ENCODE measurements around the gene ITM2A.
A peak's percentile ranks its signal among the peaks of the same experiment; 100 is the strongest.

ITM2A gene

DNA sequence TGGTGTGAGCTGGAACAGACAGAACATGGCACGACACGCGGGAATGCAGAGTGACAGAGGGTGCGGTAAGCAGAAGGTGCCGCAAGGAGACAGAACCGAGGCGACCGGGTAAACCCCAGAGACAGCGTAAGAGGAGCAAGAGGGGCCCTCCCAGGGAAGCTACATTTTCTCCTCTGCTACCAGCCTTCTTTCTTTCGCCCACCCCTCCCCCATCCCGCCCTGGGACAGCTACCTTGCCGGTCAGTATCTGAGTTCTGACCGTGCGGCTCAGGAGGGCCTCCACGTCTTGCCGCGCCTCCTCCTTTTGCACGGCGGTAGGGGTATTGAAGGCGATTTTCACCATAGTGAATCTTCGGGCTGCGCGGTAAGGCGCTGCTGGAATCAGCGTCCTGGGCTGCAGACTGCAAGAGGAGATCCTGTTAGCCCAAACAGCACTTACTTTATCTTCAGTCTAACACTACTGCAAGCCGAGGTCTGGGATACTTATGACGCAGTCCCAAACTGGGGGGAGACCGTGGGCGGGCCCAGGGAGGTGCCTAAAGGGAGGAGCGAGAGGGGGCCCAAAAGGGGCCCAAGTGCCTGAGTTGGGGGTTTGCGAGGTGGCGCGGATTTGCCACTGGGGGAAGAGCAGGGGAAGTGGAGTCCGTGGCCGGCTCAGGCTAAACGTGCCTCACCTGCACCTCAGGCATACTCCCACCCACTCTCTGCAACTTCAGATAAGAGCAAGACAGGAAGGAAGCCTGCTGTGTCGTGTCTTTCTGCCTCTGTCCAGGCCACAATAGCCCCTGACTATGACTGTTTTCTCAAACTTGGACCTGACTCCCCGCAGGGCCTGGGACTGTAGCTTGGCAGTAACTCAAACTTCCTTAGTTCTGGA lies at the start of gene ITM2A:
Gene ITM2A (minus strand): TSS at position 462 of the 877 bp plus-strand sequence. CDS start 119 bp downstream, at position 343.
- in situ Hi-C loops (cut with MboI; ENCODE audit: low sequenced_read_pairs, unreplicated experiment), result no loop called here
- TF ChIP-seq, protein P1, sequence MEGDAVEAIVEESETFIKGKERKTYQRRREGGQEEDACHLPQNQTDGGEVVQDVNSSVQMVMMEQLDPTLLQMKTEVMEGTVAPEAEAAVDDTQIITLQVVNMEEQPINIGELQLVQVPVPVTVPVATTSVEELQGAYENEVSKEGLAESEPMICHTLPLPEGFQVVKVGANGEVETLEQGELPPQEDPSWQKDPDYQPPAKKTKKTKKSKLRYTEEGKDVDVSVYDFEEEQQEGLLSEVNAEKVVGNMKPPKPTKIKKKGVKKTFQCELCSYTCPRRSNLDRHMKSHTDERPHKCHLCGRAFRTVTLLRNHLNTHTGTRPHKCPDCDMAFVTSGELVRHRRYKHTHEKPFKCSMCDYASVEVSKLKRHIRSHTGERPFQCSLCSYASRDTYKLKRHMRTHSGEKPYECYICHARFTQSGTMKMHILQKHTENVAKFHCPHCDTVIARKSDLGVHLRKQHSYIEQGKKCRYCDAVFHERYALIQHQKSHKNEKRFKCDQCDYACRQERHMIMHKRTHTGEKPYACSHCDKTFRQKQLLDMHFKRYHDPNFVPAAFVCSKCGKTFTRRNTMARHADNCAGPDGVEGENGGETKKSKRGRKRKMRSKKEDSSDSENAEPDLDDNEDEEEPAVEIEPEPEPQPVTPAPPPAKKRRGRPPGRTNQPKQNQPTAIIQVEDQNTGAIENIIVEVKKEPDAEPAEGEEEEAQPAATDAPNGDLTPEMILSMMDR (IDR thresholded peaks at IDR 0.05; ENCODE audit: borderline replicate concordance, control extremely low read depth, extremely low read depth, insufficient read depth, missing control alignments), result no peak
- peak; percentile 39 for DNase-seq (ENCODE audit: low spot score)

DNA sequence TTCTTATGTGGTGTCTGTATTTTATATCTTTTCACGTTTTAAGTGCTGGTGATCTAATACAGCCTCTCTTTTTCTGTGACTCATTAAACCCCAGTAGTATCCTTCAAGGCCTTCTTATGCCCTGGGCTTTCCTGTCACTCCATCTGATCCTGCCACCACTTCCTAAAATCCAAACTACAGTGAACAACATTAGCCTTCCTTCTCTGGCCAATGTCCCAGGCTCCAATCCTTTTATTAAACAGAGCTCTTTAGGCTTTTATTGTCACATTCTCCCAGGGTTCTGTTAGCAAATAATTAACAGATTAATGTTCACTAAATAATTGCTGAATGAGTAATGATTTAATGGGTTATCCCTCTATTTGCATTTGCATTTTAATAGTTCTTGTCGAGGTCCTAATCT lies 47.9 kb upstream of the ITM2A start:
- DNase-seq (ENCODE audit: low spot score), result no peak
- in situ Hi-C loops (cut with MboI; ENCODE audit: low sequenced_read_pairs, unreplicated experiment), result loop anchor here (25.0 kb wide), 1 partner anchor 328 kb away; no protein-coding TSS in a partner anchor
- TF ChIP-seq, protein P1 (IDR thresholded peaks at IDR 0.05; ENCODE audit: borderline replicate concordance, control extremely low read depth, extremely low read depth, insufficient read depth, missing control alignments), result no peak

DNA sequence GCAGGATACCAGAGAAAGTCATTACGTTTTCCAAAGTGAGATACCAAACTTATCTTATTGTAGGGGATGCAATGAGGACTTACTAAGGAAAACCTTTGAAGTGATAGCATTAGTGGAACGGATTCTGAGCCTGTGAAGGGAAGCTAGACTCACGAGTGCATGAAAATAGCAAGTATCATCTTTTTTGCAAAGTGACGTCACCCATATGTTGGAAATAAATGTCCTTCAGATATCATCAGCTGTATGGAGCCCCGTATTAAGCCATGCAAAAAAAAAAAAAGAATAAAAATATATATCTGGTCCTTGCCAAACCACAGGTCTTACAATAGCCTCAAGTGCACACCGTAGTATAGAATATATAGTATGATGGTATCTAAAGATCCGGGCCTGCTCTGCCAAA lies 46.8 kb upstream of the ITM2A start:
- in situ Hi-C loops (cut with MboI; ENCODE audit: low sequenced_read_pairs, unreplicated experiment), result loop anchor here (25.0 kb wide), 1 partner anchor 327 kb away; no protein-coding TSS in a partner anchor
- TF ChIP-seq, protein P1 (IDR thresholded peaks at IDR 0.05; ENCODE audit: borderline replicate concordance, control extremely low read depth, extremely low read depth, insufficient read depth, missing control alignments), result no peak
- DNase-seq (ENCODE audit: low spot score), result no peak

DNA sequence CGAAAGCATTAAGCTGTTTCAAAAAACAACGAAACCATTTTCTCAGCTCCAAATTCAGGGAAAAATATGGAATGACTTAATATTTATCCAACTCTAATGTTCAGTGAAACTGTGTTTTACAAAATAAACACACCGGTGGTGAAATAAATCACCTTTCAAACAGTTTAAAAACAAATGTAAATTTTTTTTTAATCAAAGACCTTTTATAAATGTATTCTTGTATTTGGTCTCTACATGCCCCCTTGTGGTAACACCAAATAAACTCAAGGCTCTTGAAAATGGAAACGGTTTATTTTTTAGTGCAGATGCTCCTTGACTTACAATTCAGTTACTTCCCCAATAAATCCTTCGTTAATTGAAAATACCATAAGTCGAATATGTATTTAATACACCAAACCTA lies 45.8 kb upstream of the ITM2A start:
- in situ Hi-C loops (cut with MboI; ENCODE audit: low sequenced_read_pairs, unreplicated experiment), result loop anchor here (25.0 kb wide), 1 partner anchor 326 kb away; no protein-coding TSS in a partner anchor
- TF ChIP-seq, protein P1 (IDR thresholded peaks at IDR 0.05; ENCODE audit: borderline replicate concordance, control extremely low read depth, extremely low read depth, insufficient read depth, missing control alignments), result peak; percentile 16
- peak; percentile 15 for DNase-seq (ENCODE audit: low spot score)

DNA sequence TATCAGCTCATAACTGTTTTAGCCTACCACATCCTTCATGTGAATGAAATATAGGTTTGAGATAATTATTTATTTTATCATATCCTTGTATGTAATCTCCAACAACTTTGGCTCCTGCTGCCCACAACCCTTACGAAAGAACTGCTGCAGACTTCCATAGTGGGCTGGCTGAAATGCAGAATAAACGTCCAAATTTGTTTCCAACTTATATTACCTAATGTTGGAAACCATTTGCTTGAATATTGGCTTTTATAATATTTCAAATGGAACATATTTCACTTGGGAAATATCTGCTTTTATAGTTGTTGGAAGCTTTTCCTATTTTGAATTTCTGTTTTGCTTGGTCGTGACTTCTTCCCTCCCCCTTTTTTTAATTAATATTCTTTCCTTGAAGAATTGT lies 45.0 kb upstream of the ITM2A start:
- no peak for DNase-seq (ENCODE audit: low spot score)
- in situ Hi-C loops (cut with MboI; ENCODE audit: low sequenced_read_pairs, unreplicated experiment), result loop anchor here (25.0 kb wide), 1 partner anchor 325 kb away; no protein-coding TSS in a partner anchor
- TF ChIP-seq, protein P1 (IDR thresholded peaks at IDR 0.05; ENCODE audit: borderline replicate concordance, control extremely low read depth, extremely low read depth, insufficient read depth, missing control alignments), result no peak

DNA sequence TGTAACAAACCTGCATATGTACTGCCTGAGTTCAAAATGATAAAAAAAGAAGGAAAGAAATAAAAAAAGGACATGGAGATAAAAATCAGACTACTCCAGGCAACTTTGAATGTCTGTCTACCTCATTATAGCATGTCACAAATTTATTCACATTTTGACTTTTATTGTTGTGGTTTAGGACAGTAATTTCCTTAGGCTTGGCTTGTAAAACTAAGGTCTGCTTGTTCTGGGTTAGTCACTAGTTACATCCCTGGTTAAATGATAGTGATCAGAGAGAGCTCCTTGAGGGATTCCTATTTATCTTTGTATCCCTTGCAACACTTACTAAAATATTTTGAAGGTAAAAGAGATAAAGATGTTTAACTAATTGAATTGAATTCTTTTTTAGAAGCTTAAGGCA lies 42.5 kb upstream of the ITM2A start:
- in situ Hi-C loops (cut with MboI; ENCODE audit: low sequenced_read_pairs, unreplicated experiment), result loop anchor here (25.0 kb wide), 1 partner anchor 322 kb away; no protein-coding TSS in a partner anchor
- TF ChIP-seq, protein P1 (IDR thresholded peaks at IDR 0.05; ENCODE audit: borderline replicate concordance, control extremely low read depth, extremely low read depth, insufficient read depth, missing control alignments), result no peak
- no peak for DNase-seq (ENCODE audit: low spot score)
